ENCODE results near the gene MTX1. TPM values are rescaled to one million over a fixed set of nuclear protein-coding genes. Genes with fewer than 3 reads are reported as not detected.

The MTX1 gene
- polyA plus RNA-seq, 4 donors, result 40.0 to 72.2 (median 49.4) TPM

DNA sequence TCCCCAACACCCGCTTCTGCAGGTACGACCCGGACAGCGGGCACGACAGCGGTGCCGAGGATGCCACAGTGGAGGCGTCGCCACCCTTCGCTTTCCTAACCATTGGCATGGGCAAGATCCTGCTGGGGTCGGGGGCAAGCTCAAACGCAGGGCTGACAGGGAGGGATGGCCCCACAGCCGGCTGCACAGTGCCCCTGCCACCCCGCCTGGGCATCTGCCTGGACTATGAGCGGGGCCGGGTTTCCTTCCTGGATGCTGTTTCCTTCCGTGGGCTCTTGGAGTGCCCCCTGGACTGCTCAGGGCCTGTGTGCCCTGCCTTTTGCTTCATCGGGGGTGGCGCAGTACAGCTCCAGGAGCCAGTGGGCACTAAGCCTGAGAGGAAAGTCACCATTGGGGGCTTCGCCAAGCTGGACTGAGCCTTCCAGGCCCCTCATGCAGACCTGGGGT is 24.7 kb upstream of the MTX1 start:
- FAIRE-seq (no peak), DNase-seq (no peak)
- Histone ChIP-seq H3K4me3 (ENCODE audit: low read depth in 1 of 3, low read length in 3 of 3) (no peak overlapping the region), H3K4me1 (ENCODE audit: control insufficient read depth in 3 of 3, insufficient read depth in 2 of 3, low read depth in 1 of 3, low read length in 2 of 3) (peaks cover 4 to 20% (median 8%) of the 10 kb centered on the region in 3 donors), H3K36me3 (ENCODE audit: control insufficient read depth in 3 of 3, insufficient read depth in 2 of 3, low read depth in 1 of 3, low read length in 3 of 3) (peaks cover 0 to 6% (median 0%) of the 10 kb centered on the region in 3 donors), H3K27ac (ENCODE audit: low read depth in 1 of 3, low read length in 2 of 3) (no peak overlapping the region), H3K27me3 (ENCODE audit: control insufficient read depth in 3 of 3, insufficient read depth in 3 of 3, low read length in 3 of 3) (no peaks in the 10 kb centered on the region), H3K9me3 (ENCODE audit: control insufficient read depth in 2 of 2, insufficient read depth in 1 of 2, low read depth in 1 of 2, low read length in 1 of 2) (no peaks in the 10 kb centered on the region)
- WGBS, 3 donors, result 86 to 92% (median 91%) methylated on average over 20 of the region's 20 CpGs

DNA sequence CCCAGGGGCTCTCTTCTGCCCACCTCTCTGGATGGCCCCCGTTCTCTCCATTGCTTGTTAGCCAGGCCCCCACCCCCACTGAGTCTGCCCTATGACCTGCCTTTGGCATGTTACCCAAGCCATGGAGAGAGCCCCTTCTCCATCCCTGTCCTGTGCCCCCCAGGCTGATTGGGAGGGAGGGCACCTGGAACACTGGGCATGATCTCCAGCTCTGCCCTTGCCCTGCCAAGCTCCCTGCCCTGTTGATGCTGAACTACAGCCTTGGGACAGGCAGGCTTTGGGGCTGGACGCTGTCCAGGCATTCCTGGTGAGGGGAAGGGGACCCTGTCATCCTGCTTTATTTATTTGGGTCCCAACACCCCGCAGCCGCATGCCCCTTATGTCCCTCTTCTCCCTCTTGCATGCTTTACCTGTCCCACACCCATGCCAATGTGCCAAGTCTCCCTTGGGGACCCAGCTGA is 24.1 kb upstream of the MTX1 start:
- Histone ChIP-seq H3K4me1 (ENCODE audit: control insufficient read depth in 3 of 3, insufficient read depth in 2 of 3, low read depth in 1 of 3, low read length in 2 of 3) (peaks cover 4 to 20% (median 8%) of the 10 kb centered on the region in 3 donors), H3K36me3 (ENCODE audit: control insufficient read depth in 3 of 3, insufficient read depth in 2 of 3, low read depth in 1 of 3, low read length in 3 of 3) (peaks cover 0 to 6% (median 0%) of the 10 kb centered on the region in 3 donors), H3K27me3 (ENCODE audit: control insufficient read depth in 3 of 3, insufficient read depth in 3 of 3, low read length in 3 of 3) (no peaks in the 10 kb centered on the region), H3K4me3 (ENCODE audit: low read depth in 1 of 3, low read length in 3 of 3) (no peak overlapping the region), H3K9me3 (ENCODE audit: control insufficient read depth in 2 of 2, insufficient read depth in 1 of 2, low read depth in 1 of 2, low read length in 1 of 2) (no peaks in the 10 kb centered on the region), H3K27ac (ENCODE audit: low read depth in 1 of 3, low read length in 2 of 3) (no peak overlapping the region)
- FAIRE-seq (no peak), DNase-seq (no peak)
- WGBS, 3 donors, result 84 to 93% (median 92%) methylated on average over 4 of the region's 4 CpGs

DNA sequence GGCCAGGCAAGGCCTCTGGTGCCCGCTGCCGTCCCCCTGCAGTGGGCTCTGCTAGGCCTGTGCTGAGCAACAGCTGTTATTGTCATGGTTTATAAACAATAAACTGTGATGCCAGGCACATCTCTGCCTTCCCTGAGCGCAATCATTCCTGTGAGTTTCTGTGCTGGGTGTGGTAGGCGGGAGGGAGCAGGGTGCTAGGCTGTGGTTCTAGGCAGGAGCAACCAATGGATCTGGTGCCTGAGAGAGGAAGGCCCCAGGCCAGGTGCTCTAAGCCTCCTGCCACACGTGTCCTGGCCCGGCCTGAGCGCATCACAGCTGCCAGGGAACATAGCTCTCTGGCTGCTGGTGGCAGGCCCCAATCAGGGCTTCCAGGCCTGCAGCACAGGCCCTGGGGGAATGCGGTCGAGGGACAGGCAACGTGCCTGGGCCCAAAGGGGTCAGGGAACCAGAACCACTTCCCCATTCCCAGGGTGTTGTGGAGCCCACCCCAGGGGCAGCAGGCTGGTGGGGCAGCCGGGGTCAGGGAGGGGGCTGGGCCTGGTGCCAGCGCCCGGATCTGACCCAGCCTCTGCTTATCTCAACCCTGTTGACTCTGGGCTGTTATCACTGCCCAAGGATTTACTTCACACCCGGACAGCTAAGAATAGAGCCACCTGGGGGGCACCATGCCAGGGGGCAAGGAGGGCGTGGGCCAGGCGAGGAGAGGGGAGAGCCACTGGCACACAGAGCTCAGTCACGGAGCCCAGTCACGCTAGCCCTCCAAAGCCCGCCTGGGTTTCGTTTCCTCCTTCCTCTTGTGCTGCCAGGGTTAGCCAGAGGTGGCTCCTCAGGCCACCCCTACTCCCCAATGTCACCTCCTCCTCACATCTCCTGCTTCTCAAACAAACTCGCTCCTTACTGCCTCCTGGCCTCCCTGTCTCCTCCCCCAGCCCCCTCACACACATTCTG is 23.4 kb upstream of the MTX1 start:
- no peaks in the 10 kb centered on the region for H3K9me3 ChIP-seq (ENCODE audit: control insufficient read depth in 2 of 2, insufficient read depth in 1 of 2, low read depth in 1 of 2, low read length in 1 of 2)
- FAIRE-seq (no peak), DNase-seq (peak in 1 of 2 donors; percentile 63)
- peak overlapping the region; percentile 36 to 67 (median 40) for H3K27ac ChIP-seq (ENCODE audit: low read depth in 1 of 3, low read length in 2 of 3)
- H3K4me3 ChIP-seq (ENCODE audit: low read depth in 1 of 3, low read length in 3 of 3), result no peak overlapping the region
- 16 to 54% (median 25%) methylated on average over 21 of the region's 21 CpGs for WGBS, 3 donors
- peaks cover 4 to 20% (median 8%) of the 10 kb centered on the region in 3 donors for H3K4me1 ChIP-seq (ENCODE audit: control insufficient read depth in 3 of 3, insufficient read depth in 2 of 3, low read depth in 1 of 3, low read length in 2 of 3)
- H3K36me3 ChIP-seq (ENCODE audit: control insufficient read depth in 3 of 3, insufficient read depth in 2 of 3, low read depth in 1 of 3, low read length in 3 of 3), result peaks cover 0 to 6% (median 0%) of the 10 kb centered on the region in 3 donors
- H3K27me3 ChIP-seq (ENCODE audit: control insufficient read depth in 3 of 3, insufficient read depth in 3 of 3, low read length in 3 of 3), result no peaks in the 10 kb centered on the region

DNA sequence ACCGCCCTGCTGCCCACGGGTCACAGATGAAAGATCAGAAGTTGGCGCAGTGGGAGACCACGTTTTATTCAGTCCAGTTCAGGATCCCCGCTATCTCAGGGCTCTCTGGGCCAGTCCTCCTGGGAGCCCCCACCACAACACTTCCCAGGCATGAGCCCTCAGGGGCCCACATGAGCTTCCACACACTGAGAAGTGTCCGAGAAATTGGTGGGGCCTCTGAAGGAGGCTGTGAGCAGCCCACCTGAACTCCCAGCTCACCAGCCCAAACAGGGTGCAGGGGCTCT is 22.8 kb upstream of the MTX1 start:
- WGBS, 3 donors, result 32 to 57% (median 43%) methylated on average over 6 of the region's 6 CpGs
- Histone ChIP-seq H3K36me3 (ENCODE audit: control insufficient read depth in 3 of 3, insufficient read depth in 2 of 3, low read depth in 1 of 3, low read length in 3 of 3) (peaks cover 0 to 6% (median 0%) of the 10 kb centered on the region in 3 donors), H3K9me3 (ENCODE audit: control insufficient read depth in 2 of 2, insufficient read depth in 1 of 2, low read depth in 1 of 2, low read length in 1 of 2) (no peaks in the 10 kb centered on the region), H3K27ac (ENCODE audit: low read depth in 1 of 3, low read length in 2 of 3) (peak overlapping the region in 2 of 3 donors; percentile 25 to 67), H3K4me1 (ENCODE audit: control insufficient read depth in 3 of 3, insufficient read depth in 2 of 3, low read depth in 1 of 3, low read length in 2 of 3) (peaks cover 4 to 20% (median 8%) of the 10 kb centered on the region in 3 donors), H3K4me3 (ENCODE audit: low read depth in 1 of 3, low read length in 3 of 3) (no peak overlapping the region), H3K27me3 (ENCODE audit: control insufficient read depth in 3 of 3, insufficient read depth in 3 of 3, low read length in 3 of 3) (no peaks in the 10 kb centered on the region)
- DNase-seq (no peak), FAIRE-seq (no peak)

DNA sequence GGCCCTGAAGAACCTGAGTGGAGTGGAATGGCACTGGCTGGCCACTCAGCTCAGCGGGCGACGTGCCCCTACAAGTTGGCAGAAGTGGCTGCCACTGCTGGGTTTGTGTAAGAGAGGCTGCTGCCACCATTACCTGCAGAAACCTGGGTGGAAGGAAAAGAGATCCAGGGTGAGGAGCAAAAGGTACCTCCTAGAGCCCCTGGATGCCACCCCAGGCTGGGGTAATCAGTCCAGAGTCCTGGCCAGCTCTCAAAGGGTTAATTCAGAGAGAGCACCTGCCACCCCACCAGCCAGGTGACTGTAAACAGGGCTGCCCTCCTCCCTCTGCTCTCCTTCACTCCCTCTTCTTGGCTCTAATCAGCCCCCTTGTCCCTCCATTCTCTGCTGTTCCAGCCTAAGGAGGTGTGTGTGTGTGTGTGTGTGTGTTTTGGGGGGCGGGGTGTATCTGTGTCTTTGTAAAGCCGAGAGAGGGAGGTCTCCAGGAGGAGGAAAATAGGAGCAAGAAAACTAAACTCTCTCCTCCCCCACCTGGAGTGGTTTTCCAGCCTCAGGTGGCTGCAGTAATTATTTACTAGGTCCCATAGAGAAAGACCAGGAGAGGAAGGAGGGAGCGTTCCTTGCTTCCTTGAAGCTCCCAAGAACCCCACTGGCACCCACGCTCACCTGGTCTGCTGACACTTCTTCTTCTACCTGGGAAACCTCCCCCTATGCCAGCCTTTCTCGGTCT is 22.3 kb upstream of the MTX1 start:
- H3K4me3 ChIP-seq (ENCODE audit: low read depth in 1 of 3, low read length in 3 of 3), result no peak overlapping the region
- H3K9me3 ChIP-seq (ENCODE audit: control insufficient read depth in 2 of 2, insufficient read depth in 1 of 2, low read depth in 1 of 2, low read length in 1 of 2), result no peaks in the 10 kb centered on the region
- 37 to 55% (median 47%) methylated on average over 7 to 8 of the region's 8 CpGs for WGBS, 3 donors
- DNase-seq (peak; percentile 36 to 67), FAIRE-seq (no peak)
- peaks cover 4 to 20% (median 8%) of the 10 kb centered on the region in 3 donors for H3K4me1 ChIP-seq (ENCODE audit: control insufficient read depth in 3 of 3, insufficient read depth in 2 of 3, low read depth in 1 of 3, low read length in 2 of 3)
- H3K27me3 ChIP-seq (ENCODE audit: control insufficient read depth in 3 of 3, insufficient read depth in 3 of 3, low read length in 3 of 3), result no peaks in the 10 kb centered on the region
- peaks cover 0 to 6% (median 0%) of the 10 kb centered on the region in 3 donors for H3K36me3 ChIP-seq (ENCODE audit: control insufficient read depth in 3 of 3, insufficient read depth in 2 of 3, low read depth in 1 of 3, low read length in 3 of 3)
- H3K27ac ChIP-seq (ENCODE audit: low read depth in 1 of 3, low read length in 2 of 3), result peak overlapping the region in 2 of 3 donors; percentile 53 to 67

DNA sequence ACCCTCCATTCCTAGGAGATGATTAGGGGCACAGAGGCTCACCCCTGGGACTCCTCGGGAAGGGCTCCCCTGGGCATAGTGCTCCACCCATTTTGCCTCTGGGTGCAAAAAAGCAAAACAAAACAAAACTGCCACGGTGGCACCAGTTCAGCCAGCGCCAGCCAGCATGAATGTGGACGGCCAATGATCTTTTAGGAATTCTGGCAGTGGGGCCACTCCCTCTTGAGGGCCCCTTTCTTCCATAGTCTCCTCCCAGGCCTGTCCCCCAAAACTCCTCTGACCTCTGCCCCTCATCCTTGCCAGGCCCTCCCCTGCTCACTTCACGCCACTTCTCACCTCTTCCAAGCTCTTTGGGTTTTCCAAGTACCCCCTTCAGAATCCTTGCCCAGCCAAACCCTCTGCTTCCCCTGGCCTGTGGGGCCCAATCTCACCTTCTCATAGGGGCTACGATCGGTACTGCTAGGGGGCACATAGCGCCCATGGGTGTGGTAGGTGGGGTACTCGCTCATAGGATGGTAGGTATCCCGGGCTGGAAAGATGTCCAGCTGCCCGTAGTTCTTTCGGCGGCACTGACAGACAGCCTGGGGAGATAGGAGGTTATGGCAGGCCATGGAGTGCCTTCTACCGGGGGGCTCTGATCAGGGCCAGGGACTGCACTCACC is 21.6 kb upstream of the MTX1 start:
- H3K27me3 ChIP-seq (ENCODE audit: control insufficient read depth in 3 of 3, insufficient read depth in 3 of 3, low read length in 3 of 3), result no peaks in the 10 kb centered on the region
- 59 to 69% (median 64%) methylated on average over 14 of the region's 14 CpGs for WGBS, 3 donors
- DNase-seq (no peak), FAIRE-seq (no peak)
- H3K36me3 ChIP-seq (ENCODE audit: control insufficient read depth in 3 of 3, insufficient read depth in 2 of 3, low read depth in 1 of 3, low read length in 3 of 3), result peaks cover 0 to 6% (median 0%) of the 10 kb centered on the region in 3 donors
- no peak overlapping the region for H3K4me3 ChIP-seq (ENCODE audit: low read depth in 1 of 3, low read length in 3 of 3)
- H3K9me3 ChIP-seq (ENCODE audit: control insufficient read depth in 2 of 2, insufficient read depth in 1 of 2, low read depth in 1 of 2, low read length in 1 of 2), result no peaks in the 10 kb centered on the region
- H3K4me1 ChIP-seq (ENCODE audit: control insufficient read depth in 3 of 3, insufficient read depth in 2 of 3, low read depth in 1 of 3, low read length in 2 of 3), result peaks cover 4 to 20% (median 8%) of the 10 kb centered on the region in 3 donors
- H3K27ac ChIP-seq (ENCODE audit: low read depth in 1 of 3, low read length in 2 of 3), result peak overlapping the region in 2 of 3 donors; percentile 37 to 53

DNA sequence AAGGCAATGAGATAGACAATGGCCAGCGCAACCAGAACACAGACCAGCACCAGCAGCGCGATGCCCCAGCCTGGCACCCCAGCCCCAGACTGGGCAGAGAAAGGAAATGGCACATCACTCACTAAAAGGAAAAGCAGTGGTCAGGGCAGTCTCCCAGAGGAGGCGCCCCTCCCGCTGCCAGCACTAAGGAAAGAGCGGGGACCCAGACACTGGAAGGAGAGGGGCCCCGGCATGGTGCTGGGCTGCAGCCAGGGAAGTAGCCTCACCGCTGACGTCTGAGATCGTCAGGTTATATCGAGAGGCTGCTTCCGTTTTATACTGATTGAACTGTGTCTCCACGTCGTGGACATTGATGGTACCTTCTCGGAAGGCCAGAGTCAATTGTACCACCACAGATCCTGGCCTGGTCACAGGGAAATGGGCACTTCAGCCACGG is 21.0 kb upstream of the MTX1 start:
- Histone ChIP-seq H3K4me1 (ENCODE audit: control insufficient read depth in 3 of 3, insufficient read depth in 2 of 3, low read depth in 1 of 3, low read length in 2 of 3) (peaks cover 4 to 20% (median 8%) of the 10 kb centered on the region in 3 donors), H3K27me3 (ENCODE audit: control insufficient read depth in 3 of 3, insufficient read depth in 3 of 3, low read length in 3 of 3) (no peaks in the 10 kb centered on the region), H3K4me3 (ENCODE audit: low read depth in 1 of 3, low read length in 3 of 3) (no peak overlapping the region), H3K36me3 (ENCODE audit: control insufficient read depth in 3 of 3, insufficient read depth in 2 of 3, low read depth in 1 of 3, low read length in 3 of 3) (peaks cover 0 to 6% (median 0%) of the 10 kb centered on the region in 3 donors), H3K27ac (ENCODE audit: low read depth in 1 of 3, low read length in 2 of 3) (no peak overlapping the region), H3K9me3 (ENCODE audit: control insufficient read depth in 2 of 2, insufficient read depth in 1 of 2, low read depth in 1 of 2, low read length in 1 of 2) (no peaks in the 10 kb centered on the region)
- FAIRE-seq, result no peak
- DNase-seq, result no peak
- 78 to 87% (median 85%) methylated on average over 16 of the region's 16 CpGs for WGBS, 3 donors

DNA sequence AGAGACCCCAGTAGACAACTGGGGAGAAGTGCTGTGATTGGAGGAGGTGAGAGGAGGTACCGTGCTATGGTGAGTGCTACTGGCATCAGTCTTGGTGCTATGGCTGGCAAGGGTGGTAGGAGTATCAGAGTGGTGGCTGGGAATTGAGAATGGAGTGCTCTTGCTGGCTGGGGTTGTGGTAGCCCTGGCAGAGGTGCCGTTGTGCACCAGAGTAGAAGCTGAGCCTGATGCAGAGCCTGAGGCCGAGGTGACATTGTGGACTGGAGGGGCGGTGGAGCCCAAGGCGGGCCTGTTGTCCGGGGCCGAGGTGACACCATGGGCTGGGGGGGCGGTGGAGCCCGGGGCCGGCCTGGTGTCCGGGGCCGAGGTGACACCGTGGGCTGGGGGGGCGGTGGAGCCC is 20.2 kb upstream of the MTX1 start:
- peaks cover 4 to 25% (median 8%) of the 10 kb centered on the region in 3 donors for H3K4me1 ChIP-seq (ENCODE audit: control insufficient read depth in 3 of 3, insufficient read depth in 2 of 3, low read depth in 1 of 3, low read length in 2 of 3)
- WGBS, 3 donors, result 83 to 95% (median 90%) methylated on average over 9 to 14 of the region's 14 CpGs
- H3K27me3 ChIP-seq (ENCODE audit: control insufficient read depth in 3 of 3, insufficient read depth in 3 of 3, low read length in 3 of 3), result no peaks in the 10 kb centered on the region
- no peaks in the 10 kb centered on the region for H3K9me3 ChIP-seq (ENCODE audit: control insufficient read depth in 2 of 2, insufficient read depth in 1 of 2, low read depth in 1 of 2, low read length in 1 of 2)
- no peak for DNase-seq
- H3K4me3 ChIP-seq (ENCODE audit: low read depth in 1 of 3, low read length in 3 of 3), result no peak overlapping the region
- H3K36me3 ChIP-seq (ENCODE audit: control insufficient read depth in 3 of 3, insufficient read depth in 2 of 3, low read depth in 1 of 3, low read length in 3 of 3), result peaks cover 0 to 6% (median 0%) of the 10 kb centered on the region in 3 donors
- no peak overlapping the region for H3K27ac ChIP-seq (ENCODE audit: low read depth in 1 of 3, low read length in 2 of 3)
- FAIRE-seq, result no peak

Data from small intestine (tissue), 7 donors.